NT2/D1 (cell line): ENCODE results near the gene LAYN.

Experiments
- DNase-seq: peaks from one replicate; pipeline ENCODE4 v3.0.0-alpha.2; 2011; ENCODE audit warnings: low read depth, low spot score
- H3K27me3 ChIP-seq: 2 replicates; pipeline ENCODE4 v1.6.0; 2011; ENCODE audit warnings: mild to moderate bottlenecking; ENCODE audit not compliant: insufficient read length, insufficient read depth
- H3K36me3 ChIP-seq: 2 replicates; pipeline ENCODE4 v1.6.1; 2011; ENCODE audit warnings: mild to moderate bottlenecking, low read length, mixed read lengths; ENCODE audit not compliant: insufficient read depth, insufficient read length
- H3K4me1 ChIP-seq: 2 replicates; pipeline ENCODE4 v1.5.1; 2011; ENCODE audit not compliant: insufficient read depth, insufficient read length
- H3K4me3 ChIP-seq: 2 replicates; pipeline ENCODE4 v1.5.1; 2011; ENCODE audit warnings: low read depth; ENCODE audit not compliant: insufficient read length
- H3K9ac ChIP-seq: 2 replicates; pipeline ENCODE4 v1.6.0; 2011; ENCODE audit warnings: low read depth; ENCODE audit not compliant: insufficient read length
- H3K9me3 ChIP-seq: 2 replicates; pipeline ENCODE4 v1.5.1; 2011; ENCODE audit warnings: mild to moderate bottlenecking, low read length; ENCODE audit not compliant: insufficient read depth
- SUZ12 ChIP-seq: IDR thresholded peaks from 2 replicates; pipeline ENCODE4 v1.6.1; 2011; ENCODE audit not compliant: insufficient read length, insufficient read depth; ENCODE audit errors: extremely low read depth
- YY1 ChIP-seq: IDR thresholded peaks from 2 replicates; pipeline ENCODE4 v1.6.1; 2011; ENCODE audit not compliant: insufficient read length, insufficient read depth
- ZNF274 ChIP-seq: IDR thresholded peaks from 2 replicates; pipeline ENCODE4 v1.6.1; 2011; ENCODE audit warnings: mild to moderate bottlenecking, low read depth, low read length

LAYN gene

DNA sequence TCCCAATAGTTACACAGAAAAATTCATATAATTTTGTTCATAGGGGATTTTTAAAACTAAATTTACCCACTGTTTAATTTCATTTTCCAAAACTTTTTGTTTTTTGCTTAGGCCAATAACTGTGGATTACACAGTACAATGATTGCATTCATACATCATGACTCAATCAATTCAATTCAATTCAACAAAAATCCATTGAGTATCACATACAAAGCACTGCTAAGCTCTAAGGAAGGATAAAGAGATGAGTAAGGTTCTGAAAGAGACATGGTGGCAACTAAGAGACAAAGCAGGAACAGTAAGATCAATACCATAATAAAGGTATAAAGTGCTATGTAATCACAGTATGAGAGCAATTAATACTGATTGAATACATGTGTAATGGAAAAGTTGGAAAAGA, 9.4 kb upstream of the LAYN start:
- Histone ChIP-seq H3K4me1 (peaks cover 1% of the 10 kb centered on the region), H3K4me3 (no peak overlapping the region), H3K9me3 (no peaks in the 10 kb centered on the region), H3K9ac (no peak overlapping the region), H3K27me3 (peaks cover 3% of the 10 kb centered on the region), H3K36me3 (no peaks in the 10 kb centered on the region)
- no peak for TF ChIP-seq YY1
- no peak for TF ChIP-seq SUZ12
- TF ChIP-seq ZNF274 = no peak
- no peak for DNase-seq

DNA sequence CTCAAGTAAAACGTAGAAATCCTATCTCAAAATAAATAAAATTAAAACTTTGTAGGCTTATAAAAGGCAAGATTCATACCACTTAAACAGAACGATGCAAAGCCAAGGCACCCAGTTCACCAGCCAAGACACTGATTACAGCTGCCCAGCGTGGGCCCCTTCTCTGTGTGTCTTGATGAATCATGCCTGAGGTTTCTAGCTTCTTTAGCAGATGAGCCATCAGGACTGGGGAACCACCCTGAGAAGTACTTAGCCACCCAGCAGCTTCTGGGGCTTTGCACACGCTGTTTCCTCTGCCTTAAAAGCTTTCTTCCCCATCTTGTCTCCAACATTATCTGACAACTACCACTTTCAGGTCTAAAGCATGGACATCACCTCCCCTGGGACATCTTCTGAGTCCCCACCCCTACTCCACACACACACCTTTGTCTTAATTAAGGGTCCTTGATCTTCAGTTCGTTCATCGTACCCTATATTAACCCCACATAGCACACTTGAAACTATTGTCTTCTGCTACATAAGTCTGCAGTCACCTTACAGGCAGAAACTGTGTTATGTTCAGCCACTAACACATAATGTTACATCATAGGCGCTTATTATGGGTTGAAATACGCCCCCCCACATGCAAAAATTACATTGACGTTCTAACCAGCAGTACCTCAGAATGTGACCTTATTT, 8.7 kb upstream of the LAYN start:
- Histone ChIP-seq H3K27me3 (peaks cover 3% of the 10 kb centered on the region), H3K9ac (no peak overlapping the region), H3K4me3 (no peak overlapping the region), H3K4me1 (peaks cover 1% of the 10 kb centered on the region), H3K36me3 (no peaks in the 10 kb centered on the region), H3K9me3 (no peaks in the 10 kb centered on the region)
- no peak for DNase-seq
- TF ChIP-seq SUZ12 (no peak), YY1 (no peak), ZNF274 (no peak)

DNA sequence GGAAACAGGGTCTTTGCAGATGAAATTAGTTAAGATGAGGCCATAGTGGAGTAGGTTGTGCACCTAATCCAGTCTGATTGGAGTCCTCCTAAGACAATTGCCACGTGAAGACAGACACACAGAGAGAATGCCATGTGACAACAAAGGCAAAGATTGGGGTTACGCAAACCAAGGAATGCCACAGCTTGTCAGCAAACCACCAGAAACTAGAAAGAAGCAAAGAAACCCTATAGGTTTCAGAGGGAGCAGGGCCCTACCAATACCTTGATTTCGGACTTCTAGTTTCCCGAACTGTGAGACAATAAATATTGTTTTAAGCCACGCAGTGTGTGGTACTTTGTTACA, 8.2 kb upstream of the LAYN start:
- Histone ChIP-seq H3K4me3 (no peak overlapping the region), H3K27me3 (peaks cover 3% of the 10 kb centered on the region), H3K9ac (no peak overlapping the region), H3K36me3 (no peaks in the 10 kb centered on the region), H3K9me3 (no peaks in the 10 kb centered on the region), H3K4me1 (peaks cover 1% of the 10 kb centered on the region)
- no peak for DNase-seq
- no peak for TF ChIP-seq SUZ12
- TF ChIP-seq ZNF274 = no peak
- no peak for TF ChIP-seq YY1

DNA sequence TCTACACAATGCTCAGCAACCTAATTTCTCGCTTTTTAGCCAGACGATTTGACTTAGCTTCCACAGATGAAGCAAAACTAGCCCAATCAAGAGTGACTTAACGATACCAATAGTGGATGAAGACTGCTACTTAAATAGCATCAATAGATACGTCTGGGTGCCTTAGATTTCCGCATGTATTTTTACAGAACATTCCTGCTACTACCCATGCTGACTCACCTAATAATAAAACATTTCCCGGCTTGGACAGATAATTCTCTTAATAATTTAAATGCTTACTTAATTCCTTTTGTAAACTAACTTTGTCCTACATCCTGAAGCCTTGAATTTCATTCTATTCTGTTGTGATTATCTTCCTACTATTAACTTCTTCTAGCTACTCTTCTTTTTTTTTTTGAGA, 5.2 kb upstream of the LAYN start:
- peaks cover 1% of the 10 kb centered on the region for H3K4me1 ChIP-seq
- H3K36me3 ChIP-seq = no peaks in the 10 kb centered on the region
- H3K9me3 ChIP-seq = 0 out of 2 replicates have a peak, but pooled peaks cover 4% of the 10 kb centered on the region
- H3K27me3 ChIP-seq = peaks cover 25% of the 10 kb centered on the region
- no peak for DNase-seq
- no peak overlapping the region for H3K9ac ChIP-seq
- TF ChIP-seq YY1 (no peak), SUZ12 (no peak), ZNF274 (no peak)
- H3K4me3 ChIP-seq = no peak overlapping the region

DNA sequence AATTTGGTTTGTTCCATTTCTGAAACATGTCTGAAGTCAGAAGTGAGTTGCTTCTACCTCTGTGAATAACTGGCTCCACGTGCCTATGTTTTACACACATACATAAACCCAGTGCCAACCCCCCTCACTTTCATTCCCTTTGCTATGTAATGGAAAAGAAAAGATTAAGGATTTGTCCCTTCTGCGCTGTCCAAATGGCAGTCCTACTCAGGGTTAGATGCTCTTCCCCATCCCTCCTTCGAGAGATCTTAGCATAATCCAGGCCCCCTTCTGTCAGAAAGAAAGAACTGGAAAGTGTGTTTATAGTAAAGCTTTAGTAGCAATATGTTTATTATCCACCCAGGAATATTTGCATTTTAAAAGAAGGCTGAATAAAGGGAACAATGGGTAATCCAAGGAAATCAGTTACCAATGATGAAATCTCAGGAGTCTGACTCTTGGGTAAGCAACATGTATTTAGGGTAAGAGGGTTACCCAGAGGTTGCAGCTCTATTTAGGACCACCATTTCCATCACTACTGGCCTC, 3.1 kb upstream of the LAYN start:
- Histone ChIP-seq H3K4me3 (no peak overlapping the region), H3K27me3 (peaks cover 45% of the 10 kb centered on the region)

DNA sequence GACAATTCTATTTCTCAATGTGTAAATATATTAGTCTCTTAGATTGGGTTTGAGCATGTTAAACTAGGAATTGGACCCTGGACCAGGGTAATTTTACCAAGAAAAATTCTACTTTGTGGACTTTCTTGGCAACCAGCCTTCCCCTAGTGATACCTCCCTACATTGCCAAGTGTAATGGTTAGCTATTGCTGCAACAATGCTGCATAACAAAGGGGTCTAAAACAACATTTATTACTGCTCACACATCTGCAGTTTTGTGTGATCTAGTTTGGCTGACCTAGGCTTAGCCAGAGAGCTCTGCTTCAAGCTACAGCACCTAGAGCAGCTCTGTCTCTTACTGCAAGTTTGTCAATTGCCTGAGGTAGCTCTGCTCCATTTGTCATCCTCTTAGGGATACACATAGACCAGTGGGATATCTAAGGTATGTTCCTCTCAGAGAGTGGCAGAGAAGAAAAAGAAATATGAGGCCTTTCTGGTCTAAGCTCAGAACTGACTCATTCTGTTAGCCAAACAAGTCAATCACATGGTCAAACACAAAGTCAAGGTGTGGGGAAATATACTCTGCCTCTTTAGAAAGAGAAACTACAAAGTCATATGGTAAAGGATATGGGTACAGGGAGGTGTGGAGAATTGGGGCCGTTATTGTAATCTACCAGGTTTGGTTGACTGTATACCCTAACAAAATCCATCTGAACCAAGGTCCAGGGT, 2.0 kb upstream of the LAYN start:
- 0 out of 2 replicates have a peak, but pooled peaks cover 4% of the 10 kb centered on the region for H3K9me3 ChIP-seq
- no peak overlapping the region for H3K9ac ChIP-seq
- no peak overlapping the region for H3K4me3 ChIP-seq
- H3K36me3 ChIP-seq = no peaks in the 10 kb centered on the region
- no peaks in the 10 kb centered on the region for H3K4me1 ChIP-seq
- H3K27me3 ChIP-seq = peaks cover 55% of the 10 kb centered on the region
- DNase-seq = no peak
- no peak for TF ChIP-seq SUZ12
- TF ChIP-seq YY1 = no peak

More for the DNA sequence above, 3.1 kb upstream of the LAYN start:
- no peak for DNase-seq
- Histone ChIP-seq H3K36me3 (no peaks in the 10 kb centered on the region), H3K9ac (no peak overlapping the region), H3K9me3 (0 out of 2 replicates have a peak, but pooled peaks cover 4% of the 10 kb centered on the region), H3K4me1 (no peaks in the 10 kb centered on the region)
- no peak for TF ChIP-seq ZNF274
- no peak for TF ChIP-seq SUZ12
- no peak for TF ChIP-seq YY1

DNA sequence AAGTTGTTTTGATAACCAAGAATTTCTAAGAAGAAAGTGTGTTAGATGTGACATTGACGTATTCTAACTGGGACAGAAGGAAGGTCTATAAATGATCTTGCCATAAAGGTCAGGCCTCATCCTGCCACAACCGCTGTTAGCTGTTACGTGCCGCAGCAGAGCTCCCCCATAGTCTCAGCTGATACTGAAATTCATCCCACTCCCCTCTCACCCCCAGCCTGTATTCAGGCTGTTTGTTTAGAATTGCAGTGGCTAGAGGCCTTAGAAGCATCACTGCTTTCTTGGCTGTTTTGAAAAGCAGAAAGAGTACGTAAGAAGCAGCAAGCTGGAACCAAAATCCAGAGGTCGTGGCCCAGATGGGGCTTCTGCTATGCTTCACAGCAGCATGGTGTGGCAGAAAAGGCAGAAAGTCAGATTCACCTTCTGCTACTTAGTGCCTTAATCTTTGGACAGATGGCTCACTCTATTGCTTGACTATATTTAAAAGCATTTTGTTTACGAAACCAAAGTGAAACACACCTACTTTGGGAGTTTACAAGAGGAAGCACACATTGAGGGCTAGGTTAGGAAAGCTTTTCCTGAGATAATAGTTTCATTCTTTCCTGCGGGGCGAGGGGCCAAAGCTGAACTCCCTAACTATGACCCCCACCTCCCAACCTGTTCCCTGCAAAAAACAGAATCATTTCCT, 950 bp upstream of the LAYN start:
- Histone ChIP-seq H3K4me1 (no peaks in the 10 kb centered on the region), H3K36me3 (peaks cover 5% of the 10 kb centered on the region), H3K27me3 (peaks cover 57% of the 10 kb centered on the region), H3K4me3 (peak overlapping the region; percentile 61), H3K9me3 (0 out of 2 replicates have a peak, but pooled peaks cover 4% of the 10 kb centered on the region), H3K9ac (peak overlapping the region; percentile 66)
- TF ChIP-seq SUZ12 (no peak), YY1 (no peak), ZNF274 (no peak)
- no peak for DNase-seq
